Sigmoid colon (tissue), 7 donors: ENCODE measurements around the gene ZNF211. TPM values are rescaled to one million over a fixed set of nuclear protein-coding genes. Genes with fewer than 3 reads are reported as not detected.
A peak's percentile ranks its signal among the peaks of the same experiment; 100 is the strongest.

Experiments
- DNase-seq: peaks from one replicate; pipeline ENCODE4 v3.0.0-alpha.2; 2019
- H3K27ac ChIP-seq, 4 donors: fragments of 200-600 bp; sonication (generic); one replicate each; pipeline ENCODE4 v1.5.1; 2016 to 2019; ENCODE audit warnings: mild to moderate bottlenecking in 1 of 4
- H3K27me3 ChIP-seq, 3 donors: fragments of 200-600 bp; sonication (generic); one replicate each; pipeline ENCODE4 v1.5.1; 2019; ENCODE audit warnings: mild to moderate bottlenecking in 1 of 3
- H3K36me3 ChIP-seq, 4 donors: fragments of 200-600 bp; sonication (generic); one replicate each; pipeline ENCODE4 v1.5.1; 2016 to 2019
- H3K4me1 ChIP-seq, 4 donors: fragments of 200-600 bp; sonication (generic); one replicate each; pipeline ENCODE4 v1.5.1; 2017 to 2019
- H3K4me3 ChIP-seq, 4 donors: fragments of 200-600 bp; sonication (generic); one replicate each; pipeline ENCODE4 v1.5.1; 2017 to 2019; ENCODE audit warnings: mild to moderate bottlenecking in 2 of 4, moderate library complexity in 1 of 4
- H3K9me3 ChIP-seq, 4 donors: fragments of 200-600 bp in 3 of 4; sonication (generic) in 3 of 4; one replicate each; pipeline versions ENCODE4 v1.5.1 to v1.6.1; 2013 to 2019
- EP300 ChIP-seq, 4 donors: sonication (generic); formaldehyde crosslinking; IDR thresholded peaks; one replicate each; pipeline ENCODE4 v1.6.1; 2017; ENCODE audit warnings: antibody characterized with exemption in 4 of 4
- POLR2A ChIP-seq, 2 donors: fragments of 450-650 bp; IDR thresholded peaks; one replicate each; pipeline ENCODE4 v1.6.1; 2016; ENCODE audit warnings: antibody characterized with exemption in 2 of 2, mild to moderate bottlenecking in 2 of 2, moderate library complexity in 2 of 2
- POLR2AphosphoS5 ChIP-seq, 4 donors: sonication (generic); formaldehyde crosslinking; IDR thresholded peaks; one replicate each; pipeline ENCODE4 v1.6.1; 2017; ENCODE audit warnings: antibody characterized with exemption in 4 of 4
- WGBS, 2 donors: extraction: QIAGEN DNeasy Blood & Tissue Kit; methylation state at CpG; one replicate each; pipeline ENCODE4 v1.1.7; 2013; 5-methylcytosine and 5-hydroxymethylcytosine counted together
- intact Hi-C: fragments of 100-400 bp; cut with DNase I; formaldehyde crosslinking; loops from one replicate; pipeline ENCODE4 v1.15.1; 2023
- polyA plus RNA-seq, 3 donors: library from polyadenylated mRNA; stranded (reverse); fragments of 200-250 nt; gene quantifications; one replicate each; pipeline ENCODE4 v1.2.3, GENCODE V29; 2013
- total RNA-seq, 4 donors: library from RNA; depleted of rRNA; stranded (reverse); fragments of >200 nt; gene quantifications; one replicate each; pipeline ENCODE4 v1.1.0, GENCODE V29; 2016
- TF ChIP-seq, protein P1 (sequence below), 4 experiments: fragments of 450-650 bp in 3 of 4; fragments of 200-600 bp in 1 of 4; IDR thresholded peaks; one replicate each; pipeline ENCODE4 v1.5.1; 2016 to 2019; ENCODE audit warnings: antibody characterized with exemption in 4 of 4, mild to moderate bottlenecking in 3 of 4, moderate library complexity in 2 of 4
- donor health status: healthy with polysubstance abuse.
- donor health status: Bipolar disorder and iron deficiency.
- donor health status: healthy.

ZNF211 gene
- total and polyA plus RNA-seq, 7 donors, result 1.8 to 14.4 (median 11.8) TPM

DNA sequence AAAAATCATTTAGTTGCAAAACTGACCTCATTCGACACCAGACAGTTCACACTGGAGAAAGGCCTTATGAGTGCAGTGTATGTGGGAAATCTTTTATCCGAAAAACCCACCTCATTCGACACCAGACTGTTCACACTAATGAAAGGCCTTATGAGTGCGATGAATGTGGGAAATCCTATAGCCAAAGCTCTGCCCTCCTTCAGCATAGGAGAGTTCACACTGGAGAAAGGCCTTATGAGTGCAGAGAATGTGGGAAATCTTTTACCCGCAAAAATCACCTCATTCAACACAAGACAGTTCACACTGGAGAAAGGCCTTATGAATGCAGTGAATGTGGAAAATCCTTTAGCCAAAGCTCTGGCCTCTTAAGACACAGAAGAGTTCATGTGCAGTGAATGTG, 26.0 kb upstream of the ZNF211 start:
- Histone ChIP-seq H3K27ac (no peak overlapping the region), H3K9me3 (peaks cover 0 to 48% (median 15%) of the 10 kb centered on the region in 4 donors), H3K36me3 (peaks cover 4 to 46% (median 18%) of the 10 kb centered on the region in 4 donors), H3K4me1 (no peaks in the 10 kb centered on the region), H3K27me3 (no peaks in the 10 kb centered on the region), H3K4me3 (no peak overlapping the region)
- WGBS, 2 donors, result 97% methylated on average over 5 of the region's 5 CpGs
- no peak for DNase-seq
- TF ChIP-seq POLR2A (IDR thresholded peaks at IDR 0.05), result no peak
- TF ChIP-seq EP300 (IDR thresholded peaks at IDR 0.05), result no peak
- TF ChIP-seq, protein P1, sequence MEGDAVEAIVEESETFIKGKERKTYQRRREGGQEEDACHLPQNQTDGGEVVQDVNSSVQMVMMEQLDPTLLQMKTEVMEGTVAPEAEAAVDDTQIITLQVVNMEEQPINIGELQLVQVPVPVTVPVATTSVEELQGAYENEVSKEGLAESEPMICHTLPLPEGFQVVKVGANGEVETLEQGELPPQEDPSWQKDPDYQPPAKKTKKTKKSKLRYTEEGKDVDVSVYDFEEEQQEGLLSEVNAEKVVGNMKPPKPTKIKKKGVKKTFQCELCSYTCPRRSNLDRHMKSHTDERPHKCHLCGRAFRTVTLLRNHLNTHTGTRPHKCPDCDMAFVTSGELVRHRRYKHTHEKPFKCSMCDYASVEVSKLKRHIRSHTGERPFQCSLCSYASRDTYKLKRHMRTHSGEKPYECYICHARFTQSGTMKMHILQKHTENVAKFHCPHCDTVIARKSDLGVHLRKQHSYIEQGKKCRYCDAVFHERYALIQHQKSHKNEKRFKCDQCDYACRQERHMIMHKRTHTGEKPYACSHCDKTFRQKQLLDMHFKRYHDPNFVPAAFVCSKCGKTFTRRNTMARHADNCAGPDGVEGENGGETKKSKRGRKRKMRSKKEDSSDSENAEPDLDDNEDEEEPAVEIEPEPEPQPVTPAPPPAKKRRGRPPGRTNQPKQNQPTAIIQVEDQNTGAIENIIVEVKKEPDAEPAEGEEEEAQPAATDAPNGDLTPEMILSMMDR (IDR thresholded peaks at IDR 0.05), result no peak
- no peak for TF ChIP-seq POLR2AphosphoS5 (IDR thresholded peaks at IDR 0.05)
- intact Hi-C loops, result no loop called here

DNA sequence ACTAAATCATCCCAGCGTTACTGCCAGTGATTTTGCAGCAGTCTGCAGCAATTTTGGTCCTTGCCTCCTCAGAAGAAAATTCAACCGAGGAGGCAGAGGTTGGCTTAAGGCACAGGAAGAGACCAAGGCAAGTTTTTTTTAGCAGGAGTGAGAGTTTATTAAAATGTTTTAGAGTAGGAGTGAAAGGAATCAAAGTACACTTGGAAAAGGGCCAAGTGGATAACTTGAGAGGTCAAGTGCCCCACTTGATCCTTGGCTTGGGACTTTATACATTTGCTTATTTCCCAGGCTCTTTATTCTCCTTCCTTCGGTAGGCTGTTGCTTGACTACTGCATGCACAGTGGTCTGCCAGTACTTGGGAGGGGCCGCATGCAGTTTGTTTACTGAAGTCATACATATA, 21.9 kb upstream of the ZNF211 start:
- H3K36me3 ChIP-seq, result peaks cover 0 to 27% (median 9%) of the 10 kb centered on the region in 4 donors
- DNase-seq, result no peak
- H3K9me3 ChIP-seq, result peaks cover 6 to 38% (median 21%) of the 10 kb centered on the region in 4 donors
- no peak overlapping the region for H3K27ac ChIP-seq
- H3K4me1 ChIP-seq, result peaks cover 0 to 16% (median 11%) of the 10 kb centered on the region in 4 donors
- intact Hi-C loops, result no loop called here
- no peaks in the 10 kb centered on the region for H3K27me3 ChIP-seq
- no peak overlapping the region for H3K4me3 ChIP-seq
- WGBS, 2 donors, result 86 to 89% methylated on average over 4 of the region's 4 CpGs
- TF ChIP-seq EP300 (IDR thresholded peaks at IDR 0.05) (no peak), POLR2AphosphoS5 (IDR thresholded peaks at IDR 0.05) (no peak), POLR2A (IDR thresholded peaks at IDR 0.05) (no peak)
- TF ChIP-seq, protein P1 (IDR thresholded peaks at IDR 0.05), result no peak

DNA sequence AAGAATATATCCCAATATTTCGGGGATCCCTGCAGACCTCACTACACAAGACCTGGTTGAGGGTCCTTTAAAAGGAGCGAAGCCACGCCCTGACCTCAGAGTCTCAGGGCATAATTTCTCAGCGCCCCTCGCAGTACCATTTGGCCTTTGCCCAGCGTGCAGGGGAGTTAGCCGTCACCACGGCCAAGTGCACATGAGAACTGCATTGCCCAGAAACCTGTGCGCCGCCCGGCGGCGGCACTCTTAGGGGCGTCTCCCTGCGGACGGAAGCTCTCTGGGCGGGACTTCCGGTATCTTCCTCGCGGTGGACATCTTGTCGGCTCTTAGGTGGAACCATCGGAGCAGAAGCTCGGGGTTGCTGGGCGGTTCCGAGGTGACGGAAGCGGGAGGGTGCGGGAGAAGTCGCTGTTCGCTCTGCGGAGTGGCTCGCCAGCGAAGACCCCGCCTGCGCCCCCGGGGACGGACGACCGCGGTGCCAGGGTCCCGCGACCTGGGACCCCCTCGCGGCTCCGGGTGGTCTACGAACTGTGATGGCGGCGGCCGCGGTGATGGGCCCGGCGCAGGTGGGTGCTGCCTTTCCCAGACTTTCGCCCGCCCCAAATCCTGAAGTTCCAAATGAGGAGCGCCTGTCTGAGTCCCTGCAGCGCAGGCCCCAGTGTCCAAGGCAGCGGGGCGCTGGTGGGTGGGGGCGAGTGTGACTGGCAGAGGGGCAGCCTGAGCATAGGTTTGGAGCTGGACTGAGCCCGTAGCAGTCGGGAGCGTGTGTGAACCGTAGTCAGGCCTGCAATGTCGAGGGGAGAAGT, 18.8 kb upstream of the ZNF211 start, which contains the start of gene ZNF134:
ZNF134 (plus strand) TSS at position 302 of the 803 bp plus-strand sequence. CDS start 5,227 bp downstream, outside the sequence.
- peaks cover 9 to 39% (median 34%) of the 10 kb centered on the region in 4 donors for H3K36me3 ChIP-seq
- WGBS, 2 donors, result 2 to 4% methylated on average over 64 of the region's 64 CpGs
- H3K4me3 ChIP-seq, result peak within 1 kb of the TSS; percentile 89 to 98 (median 94)
- H3K9me3 ChIP-seq, result peaks cover 31 to 44% (median 43%) of the 10 kb centered on the region in 4 donors
- H3K27me3 ChIP-seq, result no peaks in the 10 kb centered on the region
- peaks cover 0 to 16% (median 11%) of the 10 kb centered on the region in 4 donors for H3K4me1 ChIP-seq
- intact Hi-C loops, result no loop called here
- peak within 1 kb of the TSS; percentile 69 to 83 (median 80) for H3K27ac ChIP-seq
- TF ChIP-seq POLR2AphosphoS5 (IDR thresholded peaks at IDR 0.05) (peak; percentile 46 to 78 (median 66)), POLR2A (IDR thresholded peaks at IDR 0.05) (peak in 1 of 2 donors; percentile 18), EP300 (IDR thresholded peaks at IDR 0.05) (no peak)
- DNase-seq, result peak; percentile 93

DNA sequence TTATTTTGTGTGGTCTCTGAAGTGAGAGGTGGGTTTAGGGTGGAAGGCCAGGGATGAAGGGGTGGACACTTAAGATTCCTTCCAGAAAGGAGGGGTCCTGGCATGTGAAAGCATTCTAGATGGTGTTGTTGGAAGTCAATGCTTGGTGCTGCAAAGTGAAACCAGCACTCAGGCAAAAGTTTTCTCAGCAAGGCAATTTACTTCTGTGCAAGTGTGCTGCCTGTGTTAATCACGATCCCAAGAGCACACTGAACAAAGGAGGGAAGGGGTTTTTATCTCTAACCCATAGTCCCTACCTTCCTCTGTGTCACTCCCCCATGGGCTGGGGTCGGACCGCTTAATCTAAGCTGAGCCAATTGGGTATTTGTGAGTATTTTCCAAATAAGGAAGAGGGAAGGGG, 17.6 kb upstream of the ZNF211 start:
- WGBS, 2 donors, result 98% methylated on average over 3 of the region's 3 CpGs
- peaks cover 43 to 56% (median 53%) of the 10 kb centered on the region in 4 donors for H3K9me3 ChIP-seq

More for the DNA sequence above, 17.6 kb upstream of the ZNF211 start:
- Histone ChIP-seq H3K36me3 (peaks cover 20 to 51% (median 46%) of the 10 kb centered on the region in 4 donors), H3K27me3 (no peaks in the 10 kb centered on the region), H3K4me3 (peak overlapping the region in 2 of 4 donors; percentile 92 to 98), H3K4me1 (peaks cover 0 to 16% (median 11%) of the 10 kb centered on the region in 4 donors), H3K27ac (no peak overlapping the region)
- TF ChIP-seq EP300 (IDR thresholded peaks at IDR 0.05), result no peak
- TF ChIP-seq, protein P1 (IDR thresholded peaks at IDR 0.05), result no peak
- TF ChIP-seq POLR2AphosphoS5 (IDR thresholded peaks at IDR 0.05), result no peak
- TF ChIP-seq POLR2A (IDR thresholded peaks at IDR 0.05), result no peak
- DNase-seq, result no peak
- intact Hi-C loops, result no loop called here
